Mucosa of descending colon (tissue), 3 donors: ENCODE measurements around the gene COX5A. TPM values are rescaled to one million over a fixed set of nuclear protein-coding genes. Genes with fewer than 3 reads are reported as not detected.

ENCODE experiments used
- ATAC-seq: fragments of 200-7000 bp; cut with Tn5 transposase; one replicate; pipeline ENCODE4 v1.9.1; 2020; ENCODE audit warnings: mild to moderate bottlenecking, moderate library complexity
- DNase-seq, 3 donors: peaks; one replicate each; pipeline ENCODE4 v3.0.0-alpha.2; 2020
- H3K36me3 ChIP-seq: fragments of 200-600 bp; one replicate; pipeline ENCODE4 v1.8.0; 2021; ENCODE audit warnings: low read depth, mild to moderate bottlenecking
- H3K4me1 ChIP-seq: fragments of 200-600 bp; one replicate; pipeline ENCODE4 v1.8.0; 2021; ENCODE audit warnings: low read depth, mild to moderate bottlenecking
- H3K4me3 ChIP-seq: fragments of 200-600 bp; one replicate; pipeline ENCODE4 v1.8.0; 2021; ENCODE audit warnings: mild to moderate bottlenecking
- H3K9me3 ChIP-seq: fragments of 200-600 bp; one replicate; pipeline ENCODE4 v1.8.0; 2021; ENCODE audit warnings: mild to moderate bottlenecking
- CTCF ChIP-seq: fragments of 200-600 bp; IDR thresholded peaks from one replicate; pipeline ENCODE4 v1.8.0; 2022; ENCODE audit warnings: antibody characterized with exemption, mild to moderate bottlenecking
- intact Hi-C, 2 donors: fragments of 100-400 bp; cut with DNase I in 1 of 2; cut with micrococcal nuclease in 1 of 2; formaldehyde crosslinking; loops; one replicate each; pipeline versions ENCODE4 v1.11.0 to v1.11.1; 2022; cut with DNase I, micrococcal nuclease
- total RNA-seq, 3 donors: library from RNA; stranded (reverse); fragmentation: NEBNext Ultra II Directional in 2 of 3; extraction: Animal tissue kit (Norgen Biotek cat#: 25700) in 2 of 3; gene quantifications; one replicate each; pipeline versions ENCODE4 v1.2.1 to v1.2.4, GENCODE V29; 2021 to 2023
- donor health status: DM: no; HTN: no; CAD: no; lungs with moderate emphysema.
- donor health status: DM: no; HTN: no; CAD: no.
- donor health status: DM: no; HTN: yes; CAD: no.

COX5A gene
- total RNA-seq, 3 donors from 2014 or later: 312 to 673 (median 597) TPM

GRCh38 chr15:74906067-74906449 is 31.8 kb downstream of the COX5A start:
- ATAC-seq: peak; percentile 59
- H3K36me3 ChIP-seq: no peaks in the 10 kb centered on the region
- TF ChIP-seq CTCF: no peak
- peak in 1 of 3 donors; percentile 55 for DNase-seq
- intact Hi-C loops: no loop called here
- peaks cover 22% of the 10 kb centered on the region for H3K4me1 ChIP-seq
- peak overlapping the region; percentile 88 for H3K4me3 ChIP-seq
- no peaks in the 10 kb centered on the region for H3K9me3 ChIP-seq

GRCh38 chr15:74904190-74904805 is 33.6 kb downstream of the COX5A start:
- no peak for TF ChIP-seq CTCF
- Histone ChIP-seq H3K36me3 (no peaks in the 10 kb centered on the region), H3K4me3 (no peak overlapping the region), H3K4me1 (peaks cover 25% of the 10 kb centered on the region), H3K9me3 (no peaks in the 10 kb centered on the region)
- intact Hi-C loops: no loop called here
- ATAC-seq (no peak), DNase-seq (no peak)

GRCh38 chr15:74903676-74904075 is 34.2 kb downstream of the COX5A start:
- ATAC-seq: no peak

GRCh38 chr15:74902295-74903075 is 35.4 kb downstream of the COX5A start:
- TF ChIP-seq CTCF: no peak
- Histone ChIP-seq H3K9me3 (no peaks in the 10 kb centered on the region), H3K4me3 (no peak overlapping the region), H3K4me1 (peaks cover 22% of the 10 kb centered on the region), H3K36me3 (no peaks in the 10 kb centered on the region)
- intact Hi-C loops: no loop called here
- DNase-seq: no peak
- ATAC-seq: no peak

More at GRCh38 chr15:74903676-74904075, 34.2 kb downstream of the COX5A start:
- H3K9me3 ChIP-seq: no peaks in the 10 kb centered on the region
- H3K4me1 ChIP-seq: peaks cover 25% of the 10 kb centered on the region
- no peak for DNase-seq
- intact Hi-C loops: no loop called here
- TF ChIP-seq CTCF: no peak
- no peaks in the 10 kb centered on the region for H3K36me3 ChIP-seq
- H3K4me3 ChIP-seq: no peak overlapping the region

GRCh38 chr15:74901612-74902063 is 36.2 kb downstream of the COX5A start:
- intact Hi-C loops: no loop called here
- no peaks in the 10 kb centered on the region for H3K9me3 ChIP-seq
- peaks cover 19% of the 10 kb centered on the region for H3K4me1 ChIP-seq
- TF ChIP-seq CTCF: peak; percentile 85
- ATAC-seq: peak; percentile 72
- H3K4me3 ChIP-seq: no peak overlapping the region
- no peaks in the 10 kb centered on the region for H3K36me3 ChIP-seq
- DNase-seq: peak in 2 of 3 donors; percentile 71 to 82
